ENCODE results near the gene CHST12. TPM values are rescaled to one million over a fixed set of nuclear protein-coding genes. Genes with fewer than 3 reads are reported as not detected.

Gene CHST12
- total RNA-seq, 1 experiment from 2014 or later, result 19.3 TPM

DNA sequence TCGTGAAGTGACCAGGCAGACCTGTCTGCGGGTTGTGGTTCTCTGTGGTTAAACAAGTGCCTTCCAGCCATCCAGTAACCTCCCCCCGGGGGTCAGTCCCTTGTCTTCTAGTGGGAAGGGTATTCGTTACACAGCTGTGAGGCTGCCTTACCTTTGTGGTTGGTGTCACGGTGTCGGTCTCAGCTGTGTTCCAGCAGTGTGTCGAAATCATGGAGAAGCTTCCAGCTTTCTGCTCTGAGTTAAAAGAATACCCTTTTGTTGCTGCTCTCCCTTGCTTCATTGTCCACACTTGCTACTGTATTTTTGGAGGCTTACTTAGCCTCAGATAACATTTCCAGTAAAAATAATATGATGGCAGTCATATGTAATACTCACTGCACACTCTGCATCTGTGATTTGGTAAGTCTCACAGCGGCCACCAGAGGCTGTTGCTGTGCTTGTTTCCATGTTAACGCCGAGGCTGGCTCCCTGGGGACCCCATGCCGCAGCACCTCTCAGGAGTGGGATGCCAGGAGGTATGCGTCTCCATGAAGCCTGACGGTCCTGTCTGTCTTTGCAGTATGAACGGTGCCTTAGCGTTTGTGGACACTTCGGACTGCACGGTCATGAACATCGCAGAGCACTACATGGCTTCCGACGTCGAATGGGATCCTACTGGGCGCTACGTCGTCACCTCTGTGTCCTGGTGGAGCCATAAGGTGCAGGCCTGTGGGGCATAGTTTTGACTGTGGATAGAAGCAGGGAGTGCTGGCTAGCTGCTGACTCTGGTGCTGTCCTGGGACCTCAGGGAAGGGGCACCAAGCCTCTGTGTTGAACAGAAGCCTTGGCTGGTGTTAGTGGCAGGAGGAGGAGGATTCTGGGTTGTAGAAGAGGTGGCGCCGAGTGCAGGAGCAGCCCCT is 28.3 kb upstream of the CHST12 start:
- no peak overlapping the region for H2BK5ac ChIP-seq (ENCODE audit: insufficient read length, low read length)
- Mint-ChIP-seq H3K9me3 (no peaks in the 10 kb centered on the region; a peak in 2 of 5 replicates), H3K36me3 (ENCODE audit: insufficient read depth in 1 of 3, low read depth in 3 of 3) (peaks cover 79 to 96% (median 96%) of the 10 kb centered on the region in 3 experiments), H3K4me1 (no peaks in the 10 kb centered on the region), H3K27me3 (ENCODE audit: low read depth) (no peaks in the 10 kb centered on the region; the same call in 1 of the 2 replicates), H3K4me3 (no peak overlapping the region; a peak in 1 of 5 replicates), H3K27ac (peak overlapping the region in 2 of 3 experiments; percentile 59 to 85; a peak in 4 of 7 replicates)
- no peak overlapping the region for H3T11ph ChIP-seq (ENCODE audit: low read length)
- no peaks in the 10 kb centered on the region for H3K9me3 ChIP-seq (ENCODE audit: control insufficient read depth, low read depth, low read length)
- H3K27me3 ChIP-seq (ENCODE audit: insufficient read depth, low read length), result no peaks in the 10 kb centered on the region
- H4K8ac ChIP-seq (replicated peaks; ENCODE audit: insufficient read length, low read depth, low read length), result no peak overlapping the region
- H3K14ac ChIP-seq (ENCODE audit: insufficient read depth, low read length), result no peak overlapping the region
- H2AFZ ChIP-seq (ENCODE audit: low read length), result no peak overlapping the region
- H3K4ac ChIP-seq (ENCODE audit: low read depth, low read length), result no peak overlapping the region
- no peak overlapping the region for H3K56ac ChIP-seq (ENCODE audit: insufficient read length, low read depth, low read length)
- H3K23me2 ChIP-seq (ENCODE audit: insufficient read length, low read depth, low read length, poor library complexity, severe bottlenecking), result no peaks in the 10 kb centered on the region
- no peaks in the 10 kb centered on the region for H4K20me1 ChIP-seq (ENCODE audit: control insufficient read depth, insufficient read depth, insufficient read length)
- no peak overlapping the region for H3K27ac ChIP-seq (ENCODE audit: insufficient read length, low read depth, low read length)
- WGBS (ENCODE audit: extremely low coverage, insufficient read length, low lambda C conversion rate), result no CpG with 5 or more reads among the region's 26 CpGs
- DNase-seq, result no peak
- H4K5ac ChIP-seq (ENCODE audit: insufficient read length, low read depth, low read length), result no peak overlapping the region
- no peak overlapping the region for H3K4me2 ChIP-seq (ENCODE audit: insufficient read depth, insufficient read length, low read length)
- no peak overlapping the region for H2BK15ac ChIP-seq (ENCODE audit: low read depth, low read length)
- no peak overlapping the region for H3K18ac ChIP-seq (ENCODE audit: insufficient read length, low read depth, low read length)
- no peak overlapping the region for H2BK20ac ChIP-seq (ENCODE audit: low read depth, low read length, poor library complexity, severe bottlenecking)
- H3K79me2 ChIP-seq (ENCODE audit: insufficient read depth, low read length), result peaks cover 3% of the 10 kb centered on the region; the same call in 1 of the 2 replicates
- H3K79me1 ChIP-seq (ENCODE audit: insufficient read depth, low read depth, low read length, poor library complexity, severe bottlenecking), result peaks cover 15% of the 10 kb centered on the region
- no peak overlapping the region for H3K23ac ChIP-seq (ENCODE audit: insufficient read length, low read depth, low read length)
- no peak overlapping the region for H4K91ac ChIP-seq (ENCODE audit: insufficient read length, low read depth, low read length)
- no peak overlapping the region for H2BK12ac ChIP-seq (ENCODE audit: insufficient read length, low read depth, low read length)
- no peaks in the 10 kb centered on the region for H3K4me1 ChIP-seq (ENCODE audit: insufficient read depth, low read length)
- no peak overlapping the region for H3K9ac ChIP-seq (ENCODE audit: extremely low read depth, insufficient read length, low read length)
- no peak overlapping the region for H2BK120ac ChIP-seq (ENCODE audit: low read depth, low read length, poor library complexity, severe bottlenecking)
- TF ChIP-seq, protein P1, sequence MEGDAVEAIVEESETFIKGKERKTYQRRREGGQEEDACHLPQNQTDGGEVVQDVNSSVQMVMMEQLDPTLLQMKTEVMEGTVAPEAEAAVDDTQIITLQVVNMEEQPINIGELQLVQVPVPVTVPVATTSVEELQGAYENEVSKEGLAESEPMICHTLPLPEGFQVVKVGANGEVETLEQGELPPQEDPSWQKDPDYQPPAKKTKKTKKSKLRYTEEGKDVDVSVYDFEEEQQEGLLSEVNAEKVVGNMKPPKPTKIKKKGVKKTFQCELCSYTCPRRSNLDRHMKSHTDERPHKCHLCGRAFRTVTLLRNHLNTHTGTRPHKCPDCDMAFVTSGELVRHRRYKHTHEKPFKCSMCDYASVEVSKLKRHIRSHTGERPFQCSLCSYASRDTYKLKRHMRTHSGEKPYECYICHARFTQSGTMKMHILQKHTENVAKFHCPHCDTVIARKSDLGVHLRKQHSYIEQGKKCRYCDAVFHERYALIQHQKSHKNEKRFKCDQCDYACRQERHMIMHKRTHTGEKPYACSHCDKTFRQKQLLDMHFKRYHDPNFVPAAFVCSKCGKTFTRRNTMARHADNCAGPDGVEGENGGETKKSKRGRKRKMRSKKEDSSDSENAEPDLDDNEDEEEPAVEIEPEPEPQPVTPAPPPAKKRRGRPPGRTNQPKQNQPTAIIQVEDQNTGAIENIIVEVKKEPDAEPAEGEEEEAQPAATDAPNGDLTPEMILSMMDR (conservative IDR thresholded peaks at IDR 0.05), result 0 out of 3 replicates have a peak, but pooled peaks have one; percentile 9
- no peak overlapping the region for H2AK5ac ChIP-seq (ENCODE audit: insufficient read length, low read length)

Data from H9 (cell line).